HepG2 (cell line): ENCODE results near the gene PCDH12. TPM values are rescaled to one million over a fixed set of nuclear protein-coding genes. Genes with fewer than 3 reads are reported as not detected.

Experiments
- ATAC-seq: fragments of 200-7000 bp; cut with Tn5 transposase; 3 replicates; pipeline ENCODE4 v1.9.1; 2020; ENCODE audit warnings: mild to moderate bottlenecking, moderate library complexity
- BruUV-seq: library from RNA; stranded (reverse); fragments of 400-500 nt; replicated peaks from 2 replicates; lab custom pipeline; 2021; lab: Mats Ljungman, UMichigan
- CTCF ChIA-PET: fragments of 300-600 bp; formaldehyde crosslinking; extraction: SDS; loops from one replicate; lab custom pipeline; 2021; ENCODE audit warnings: low total read pairs, inconsistent platforms, low intra/inter-chr PET ratio; lab: Yijun Ruan, JAX
- POLR2A ChIA-PET: fragments of 350-600 bp; sonication (Branson Sonifier 250); formaldehyde crosslinking; loops from one replicate; lab custom pipeline; 2020; ENCODE audit warnings: antibody characterized with exemption, inconsistent platforms; lab: Yijun Ruan, JAX
- DNase-seq: peaks from one replicate; pipeline ENCODE4 v3.0.0-alpha.2; 2015; ENCODE audit warnings: low spot score
- FAIRE-seq: peaks from 3 replicates; lab custom pipeline; 2011; peaks lifted over from hg19 to GRCh38; lab: Jason Lieb, UNC
- H2AFZ ChIP-seq: one replicate; pipeline ENCODE4 v1.6.1; 2011; ENCODE audit warnings: low read length, inconsistent platforms
- H3K27ac ChIP-seq: fragments of 300-600 bp; 3 replicates; pipeline ENCODE4 v1.8.0; 2011; ENCODE audit warnings: mixed run types, mild to moderate bottlenecking, mixed read lengths, low read length, inconsistent platforms; ENCODE audit not compliant: insufficient read depth; ENCODE audit errors: extremely low read length
- H3K27me3 ChIP-seq, 2 experiments: fragments of 200-600 bp in 1 of 2; 2 replicates in 1 of 2; 3 replicates in 1 of 2; pipeline versions ENCODE4 v1.6.0 to v1.8.0; 2011; ENCODE audit warnings: low read length in 2 of 2, mild to moderate bottlenecking in 2 of 2, moderate library complexity in 2 of 2, inconsistent platforms in 1 of 2; ENCODE audit not compliant: insufficient read depth in 2 of 2, control insufficient read depth in 1 of 2
- H3K36me3 ChIP-seq, 2 experiments: fragments of 200-600 bp in 1 of 2; replicated peaks in 1 of 2; 2 replicates in 1 of 2; 3 replicates in 1 of 2; pipeline versions ENCODE4 v1.5.1 to v1.8.0; 2011; ENCODE audit warnings: low read length in 2 of 2, inconsistent platforms in 1 of 2; ENCODE audit not compliant: insufficient read depth in 2 of 2, control insufficient read depth in 1 of 2
- H3K4me1 ChIP-seq: 2 replicates; pipeline ENCODE4 v1.5.1; 2012; ENCODE audit warnings: low read length, inconsistent platforms; ENCODE audit not compliant: insufficient read depth
- H3K4me2 ChIP-seq: 2 replicates; pipeline ENCODE4 v1.6.0; 2011; ENCODE audit warnings: low read depth, low read length, inconsistent platforms
- H3K4me3 ChIP-seq, 3 experiments: fragments of 200-600 bp in 1 of 3; sonication (generic), shearing (Covaris generic) in 1 of 3; replicated peaks in 1 of 3; 2 replicates each; pipeline ENCODE4 v1.5.1; 2011 to 2016; ENCODE audit warnings: low read length in 3 of 3, inconsistent platforms in 2 of 3, low read depth in 2 of 3, mild to moderate bottlenecking in 2 of 3, control low read depth in 1 of 3, mixed read lengths in 1 of 3; ENCODE audit not compliant: insufficient read depth in 1 of 3
- H3K79me2 ChIP-seq: one replicate; pipeline ENCODE4 v1.6.1; 2011; ENCODE audit warnings: low read length, inconsistent platforms; ENCODE audit not compliant: insufficient read depth
- H3K9ac ChIP-seq: 2 replicates; pipeline ENCODE4 v1.6.0; 2011; ENCODE audit warnings: mild to moderate bottlenecking, low read depth, low read length, inconsistent platforms; ENCODE audit not compliant: insufficient read depth
- H3K9me3 ChIP-seq: 2 replicates; pipeline ENCODE4 v1.5.1; 2012; ENCODE audit warnings: mild to moderate bottlenecking, low read length
- H4K20me1 ChIP-seq: 2 replicates; pipeline ENCODE4 v1.6.0; 2011; ENCODE audit warnings: inconsistent platforms, mild to moderate bottlenecking, low read length, moderate library complexity; ENCODE audit not compliant: insufficient read depth
- AKNA ChIP-seq: sonication (generic); formaldehyde crosslinking; IDR thresholded peaks from 2 replicates; pipeline ENCODE4 v1.4.0; 2020; ENCODE audit warnings: missing genetic modification reagents, borderline replicate concordance
- BCL6 ChIP-seq: IDR thresholded peaks from 2 replicates; pipeline ENCODE4 v1.6.1; 2016; ENCODE audit warnings: missing genetic modification reagents, missing compliant biosample characterization
- EP300 ChIP-seq, 3 experiments: sonication (generic) in 1 of 3; formaldehyde crosslinking in 1 of 3; IDR thresholded peaks; 2 replicates each; pipeline versions ENCODE4 v1.5.1 to v1.6.1; 2011 to 2020; ENCODE audit warnings: low read depth in 2 of 3, low read length in 2 of 3, borderline replicate concordance in 1 of 3, improper control_type of control experiment in 1 of 3, mild to moderate bottlenecking in 1 of 3, missing genetic modification reagents in 1 of 3, moderate library complexity in 1 of 3
- HNF4A ChIP-seq: sonication (generic); formaldehyde crosslinking; IDR thresholded peaks from 2 replicates; pipeline ENCODE4 v1.4.0; 2020; ENCODE audit warnings: missing genetic modification reagents
- KLF12 ChIP-seq: sonication (generic); formaldehyde crosslinking; IDR thresholded peaks from 2 replicates; pipeline ENCODE4 v1.4.0; 2020; ENCODE audit warnings: missing genetic modification reagents, borderline replicate concordance
- MXI1 ChIP-seq: IDR thresholded peaks from 3 replicates; pipeline ENCODE4 v1.6.1; 2012; ENCODE audit warnings: low read depth, low read length, inconsistent platforms, borderline replicate concordance
- NFIB ChIP-seq: sonication (generic); formaldehyde crosslinking; IDR thresholded peaks from 2 replicates; pipeline ENCODE4 v1.9.0; 2021; ENCODE audit warnings: missing genetic modification reagents, mild to moderate bottlenecking, borderline replicate concordance
- NFYC ChIP-seq: IDR thresholded peaks from 2 replicates; pipeline ENCODE4 v1.6.1; 2016; ENCODE audit warnings: missing genetic modification reagents, missing compliant biosample characterization
- NR3C1 ChIP-seq: sonication (generic); formaldehyde crosslinking; IDR thresholded peaks from 2 replicates; pipeline ENCODE4 v1.4.0; 2020; ENCODE audit warnings: missing genetic modification reagents
- PAXIP1 ChIP-seq: sonication (generic); formaldehyde crosslinking; conservative IDR thresholded peaks from 2 replicates; pipeline ENCODE4 v1.4.0; 2020; ENCODE audit warnings: mild to moderate bottlenecking, missing genetic modification reagents, moderate library complexity
- SMAD3 ChIP-seq: sonication (generic); formaldehyde crosslinking; IDR thresholded peaks from 2 replicates; pipeline ENCODE4 v1.4.0; 2020; ENCODE audit warnings: missing genetic modification reagents
- SOX6 ChIP-seq, 2 experiments: fragments of 450-650 bp in 1 of 2; sonication (generic) in 1 of 2; formaldehyde crosslinking in 1 of 2; IDR thresholded peaks; 2 replicates each; pipeline versions ENCODE4 v1.4.0 to v1.6.1; 2017 to 2020; ENCODE audit warnings: antibody characterized with exemption in 1 of 2, mild to moderate bottlenecking in 1 of 2, missing genetic modification reagents in 1 of 2
- TBX3 ChIP-seq: fragments of 450-650 bp; IDR thresholded peaks from 2 replicates; pipeline ENCODE4 v1.6.1; 2017; ENCODE audit warnings: antibody characterized with exemption, mild to moderate bottlenecking, inconsistent platforms, borderline replicate concordance
- ZNF234 ChIP-seq: sonication (generic); formaldehyde crosslinking; conservative IDR thresholded peaks from 2 replicates; pipeline ENCODE4 v1.5.1; 2020; ENCODE audit warnings: mild to moderate bottlenecking, missing genetic modification reagents
- ZNF354B ChIP-seq: sonication (generic); formaldehyde crosslinking; IDR thresholded peaks from 2 replicates; pipeline ENCODE4 v1.8.0; 2022; ENCODE audit warnings: mild to moderate bottlenecking, missing genetic modification reagents
- ZNF382 ChIP-seq: sonication (generic); formaldehyde crosslinking; IDR thresholded peaks from 2 replicates; pipeline ENCODE4 v1.5.0; 2020; ENCODE audit warnings: missing genetic modification reagents, mild to moderate bottlenecking, borderline replicate concordance
- ZNF720 ChIP-seq: sonication (generic); formaldehyde crosslinking; IDR thresholded peaks from 2 replicates; pipeline ENCODE4 v1.4.0; 2020; ENCODE audit warnings: missing genetic modification reagents
- WGBS: methylation state at CpG from one replicate; pipeline ENCODE4 v1.1.6; 2017; ENCODE audit warnings: low lambda C conversion rate; 5-methylcytosine and 5-hydroxymethylcytosine counted together
- in situ Hi-C: cut with HindIII; loops from 2 replicates; pipeline ENCODE4 v1.10.0; 2017; ENCODE audit warnings: low pct_unique_long_range_greater_than_20kb; ENCODE audit not compliant: extremely low pct_ligation_motif_present
- intact Hi-C: fragments of 100-400 bp; cut with micrococcal nuclease; formaldehyde crosslinking; loops from one replicate; pipeline ENCODE4 v1.10.0; 2022; ENCODE audit not compliant: unreplicated experiment
- polyA plus RNA-seq, 8 experiments: library from polyadenylated mRNA; depleted of rRNA in 3 of 8; stranded (reverse) in 7 of 8; unstranded in 1 of 8; fragments of >200 nt; fragmentation: Illumina TruSeq in 4 of 8; extraction: Trizol in 4 of 8; gene quantifications; 2 replicates each; pipeline versions ENCODE4 v1.2.1 to v1.2.3, GENCODE V29; 2011 to 2016; ENCODE audit warnings: low read depth in 4 of 8, missing spikeins in 1 of 8, mixed read lengths in 1 of 8; ENCODE audit not compliant: insufficient read depth in 1 of 8
- total RNA-seq, 5 experiments: library from RNA; depleted of rRNA; stranded (reverse); fragments of >200 nt; fragmentation: Illumina TruSeq; extraction: Trizol; gene quantifications; 2 replicates each; pipeline ENCODE4 v1.2.3, GENCODE V29; 2016; ENCODE audit warnings: low read depth in 1 of 5

The PCDH12 gene
- total and polyA plus RNA-seq, 2 of the 13 experiments (the other 11 are each of a cell fraction or from before 2014, with no cell fraction given), result not detected

GRCh38 chr5:141982626-141983025 lies 24.6 kb upstream of the PCDH12 start:
- Histone ChIP-seq H4K20me1 (no peaks in the 10 kb centered on the region), H3K36me3 (peaks cover 8 to 38% of the 10 kb centered on the region in 2 experiments), H2AFZ (no peak overlapping the region), H3K9ac (no peak overlapping the region), H3K27ac (peak overlapping the region; percentile 28), H3K79me2 (no peaks in the 10 kb centered on the region), H3K9me3 (no peaks in the 10 kb centered on the region), H3K4me2 (peak overlapping the region; percentile 15; the same call in 1 of the 2 replicates), H3K27me3 (no peaks in the 10 kb centered on the region; a peak in 1 of 5 replicates), H3K4me3 (no peak overlapping the region), H3K4me1 (peaks cover 18% of the 10 kb centered on the region)
- in situ Hi-C loops (loop anchor here (25.0 kb wide), 1 partner anchor 580 kb away; no protein-coding TSS in a partner anchor), intact Hi-C loops (no loop called here)
- FAIRE-seq (no peak), DNase-seq (no peak), ATAC-seq (peak; percentile 70)
- ChIA-PET CTCF (no interaction called here), POLR2A (interaction anchor here (1.5 kb wide), 1 partner anchor 13 kb away, joined by 3 read pairs; the partner anchor contains the start of gene RNF14)
- 44% methylated on average over 2 of the region's 2 CpGs for WGBS
- no TSS peak for BruUV-seq
- TF ChIP-seq TBX3, result no peak
- TF ChIP-seq PAXIP1 (CRISPR knock-in tag), result peak; percentile 78
- no peak for TF ChIP-seq SMAD3 (CRISPR knock-in tag)
- TF ChIP-seq EP300 (IDR thresholded peaks at IDR 0.05; ENCODE audit: low read depth in 2 of 2, low read length in 2 of 2), result peak in 1 of 2 experiments; percentile 18; a peak in 1 of 4 replicates
- TF ChIP-seq EP300 (CRISPR knock-in tag; IDR thresholded peaks at IDR 0.05; ENCODE audit: borderline replicate concordance), result no peak
- TF ChIP-seq HNF4A (CRISPR knock-in tag), result peak; percentile 58
- 0 out of 2 replicates have a peak, but pooled peaks have one; percentile 37 for TF ChIP-seq BCL6 (CRISPR knock-in tag)
- TF ChIP-seq MXI1, result no peak
- no peak for TF ChIP-seq ZNF382 (CRISPR knock-in tag)
- no peak for TF ChIP-seq ZNF354B (CRISPR knock-in tag)
- no peak for TF ChIP-seq SOX6 (IDR thresholded peaks at IDR 0.05)
- peak; percentile 56; the same call in 1 of the 2 replicates for TF ChIP-seq SOX6 (CRISPR knock-in tag; IDR thresholded peaks at IDR 0.05)
- no peak for TF ChIP-seq ZNF720
- TF ChIP-seq AKNA (CRISPR knock-in tag), result no peak
- TF ChIP-seq NFYC, result no peak
- no peak for TF ChIP-seq KLF12 (CRISPR knock-in tag)
- no peak for TF ChIP-seq NFIB (CRISPR knock-in tag)
- no peak for TF ChIP-seq ZNF234 (CRISPR knock-in tag)
- no peak for TF ChIP-seq NR3C1 (CRISPR knock-in tag)
